ENCODE measurements around the gene CLDN15. TPM values are rescaled to one million over a fixed set of nuclear protein-coding genes. Genes with fewer than 3 reads are reported as not detected.
"Not testable (repeated sequence)": the region's sequence is repeated elsewhere in the genome, so short reads cannot be mapped to it uniquely, and the experiment has no call there.

CLDN15 gene, protein sequence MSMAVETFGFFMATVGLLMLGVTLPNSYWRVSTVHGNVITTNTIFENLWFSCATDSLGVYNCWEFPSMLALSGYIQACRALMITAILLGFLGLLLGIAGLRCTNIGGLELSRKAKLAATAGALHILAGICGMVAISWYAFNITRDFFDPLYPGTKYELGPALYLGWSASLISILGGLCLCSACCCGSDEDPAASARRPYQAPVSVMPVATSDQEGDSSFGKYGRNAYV
- total RNA-seq = 18.2 and 19.4 TPM in 2 replicates

DNA sequence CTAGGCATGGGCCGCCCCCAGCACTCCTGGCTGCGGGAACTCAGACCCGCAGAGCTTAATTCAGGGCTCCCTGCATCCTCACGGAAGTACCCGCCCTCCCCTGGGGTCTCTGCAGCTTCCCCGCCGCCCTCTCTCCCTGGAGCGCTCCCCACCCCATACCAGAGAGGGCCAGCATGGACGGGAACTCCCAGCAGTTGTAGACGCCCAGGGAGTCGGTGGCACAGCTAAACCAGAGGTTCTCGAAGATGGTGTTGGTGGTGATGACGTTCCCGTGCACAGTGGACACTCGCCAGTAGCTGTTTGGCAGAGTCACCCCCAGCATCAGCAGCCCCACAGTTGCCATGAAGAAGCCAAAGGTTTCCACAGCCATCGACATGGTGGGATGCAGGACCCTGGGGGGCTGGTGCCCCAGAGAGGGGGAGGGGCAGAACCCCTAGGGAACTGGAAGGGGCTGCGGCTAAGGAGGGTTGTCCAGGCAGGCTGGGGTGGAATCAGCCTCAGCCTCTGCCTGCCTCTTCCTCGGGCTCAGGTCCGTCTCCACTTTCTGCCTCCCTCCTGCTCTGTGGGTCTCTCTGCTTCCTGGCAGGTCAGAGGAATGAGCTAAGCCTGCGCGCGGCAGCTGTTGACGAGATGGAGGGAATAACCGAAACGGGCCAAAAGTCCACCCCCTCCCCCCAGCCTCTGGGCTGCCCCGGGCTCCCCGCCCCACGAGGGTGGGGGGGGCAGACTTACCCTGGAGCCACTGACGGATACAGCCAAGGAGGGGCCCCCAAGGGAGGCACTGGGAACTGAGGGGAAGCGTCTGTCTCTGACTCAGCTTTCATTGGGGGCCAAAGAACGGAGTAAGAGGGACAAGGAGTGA lies at the start of gene CLDN15:
CLDN15 (minus strand) TSS at position 597 of the 862 bp plus-strand sequence; CDS start at position 376, 221 bp downstream.
- H3K27me3 Mint-ChIP-seq (ENCODE audit: low read depth) = no peaks in the 10 kb centered on the region
- no peak for DNase-seq (ENCODE audit: low spot score)
- no peak within 1 kb of the TSS for H3K27ac Mint-ChIP-seq
- intact Hi-C loops (cut with micrococcal nuclease) = no loop called here
- H3K4me1 Mint-ChIP-seq (ENCODE audit: low read depth) = no peaks in the 10 kb centered on the region
- H3K36me3 Mint-ChIP-seq (ENCODE audit: low read depth) = peaks cover 13% of the 10 kb centered on the region
- H3K9me3 Mint-ChIP-seq = no peaks in the 10 kb centered on the region
- H3K4me3 Mint-ChIP-seq (ENCODE audit: low read depth) = no peak within 1 kb of the TSS

DNA sequence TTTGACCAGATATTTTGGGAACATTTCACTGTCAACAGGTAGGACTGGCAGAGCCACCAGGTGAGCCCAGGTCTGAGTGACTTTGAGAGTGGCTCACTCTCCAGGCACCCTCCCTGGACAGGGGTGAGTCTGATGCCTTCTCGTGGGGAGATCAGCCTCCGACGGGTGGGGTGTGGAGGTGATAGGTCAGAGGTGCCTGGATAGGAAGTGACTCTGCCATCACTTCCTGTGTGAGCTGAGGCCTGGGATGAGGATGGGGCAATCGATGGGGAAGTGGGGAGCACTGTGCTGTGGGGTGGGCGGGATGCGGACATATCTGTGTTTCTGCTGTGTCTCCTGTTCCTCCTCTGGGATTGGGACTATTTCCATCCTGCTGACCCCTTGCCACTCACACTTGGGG lies 49.4 kb upstream of the CLDN15 start:
- Mint-ChIP-seq H3K9me3 (no peaks in the 10 kb centered on the region), H3K4me3 (ENCODE audit: low read depth) (no peak overlapping the region), H3K4me1 (ENCODE audit: low read depth) (peaks cover 4% of the 10 kb centered on the region), H3K36me3 (ENCODE audit: low read depth) (no peaks in the 10 kb centered on the region), H3K27me3 (ENCODE audit: low read depth) (peaks cover 7% of the 10 kb centered on the region), H3K27ac (no peak overlapping the region)
- DNase-seq (ENCODE audit: low spot score) = no peak
- intact Hi-C loops (cut with micrococcal nuclease) = loop anchor here (10.0 kb wide), 1 partner anchor 142 kb away; no protein-coding TSS in a partner anchor

DNA sequence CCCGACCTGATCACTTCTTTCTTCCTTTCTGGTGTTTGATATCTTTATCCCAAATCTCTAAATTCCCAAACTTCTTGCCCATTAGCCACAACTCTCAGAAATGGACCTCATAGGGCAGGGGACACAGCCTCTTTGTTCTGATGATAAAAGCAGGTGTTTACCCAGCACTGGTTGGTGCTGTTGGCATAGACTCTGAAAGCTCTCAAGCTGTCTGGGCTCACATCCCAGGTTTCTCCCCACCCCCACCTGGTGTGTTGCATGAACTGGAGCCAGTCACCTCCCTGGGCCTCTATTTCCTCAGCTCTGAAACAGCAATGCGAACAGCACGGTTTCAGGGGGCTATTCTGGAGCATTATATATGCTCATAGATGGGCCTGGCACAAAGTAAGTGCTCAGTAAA lies 48.3 kb upstream of the CLDN15 start:
- H3K27ac Mint-ChIP-seq; DNase-seq (ENCODE audit: low spot score); H3K27me3 Mint-ChIP-seq (ENCODE audit: low read depth); H3K36me3 Mint-ChIP-seq (ENCODE audit: low read depth); H3K9me3 Mint-ChIP-seq; H3K4me3 Mint-ChIP-seq (ENCODE audit: low read depth); H3K4me1 Mint-ChIP-seq (ENCODE audit: low read depth): not testable (repeated sequence)
- intact Hi-C loops (cut with micrococcal nuclease) = loop anchor here (10.0 kb wide), 1 partner anchor 141 kb away; no protein-coding TSS in a partner anchor

DNA sequence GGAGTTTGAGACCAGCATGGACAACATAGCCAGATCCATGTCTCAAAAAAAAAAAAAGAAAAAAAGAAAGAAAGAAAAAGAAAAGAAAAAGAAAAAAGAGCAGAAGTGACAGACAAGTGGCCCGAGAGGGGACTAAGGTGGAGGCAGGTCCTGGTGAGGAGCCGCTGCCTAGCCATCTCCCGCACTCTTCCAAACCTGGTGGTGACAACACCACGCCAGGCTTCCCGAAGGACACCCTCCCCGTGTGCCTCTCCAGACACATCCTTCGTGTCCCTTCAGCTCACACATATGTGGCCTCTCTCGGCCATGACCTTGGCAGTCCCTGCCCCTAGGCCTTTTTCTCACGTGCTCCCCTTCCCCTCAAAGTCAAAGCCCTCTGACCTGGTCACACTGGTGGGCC lies 47.6 kb upstream of the CLDN15 start:
- H3K36me3 Mint-ChIP-seq (ENCODE audit: low read depth) = no peaks in the 10 kb centered on the region
- no peak overlapping the region for H3K4me3 Mint-ChIP-seq (ENCODE audit: low read depth)
- no peak overlapping the region for H3K27ac Mint-ChIP-seq
- intact Hi-C loops (cut with micrococcal nuclease) = loop anchor here (10.0 kb wide), 1 partner anchor 140 kb away; no protein-coding TSS in a partner anchor
- peaks cover 3% of the 10 kb centered on the region for H3K27me3 Mint-ChIP-seq (ENCODE audit: low read depth)
- no peak for DNase-seq (ENCODE audit: low spot score)
- peaks cover 4% of the 10 kb centered on the region for H3K4me1 Mint-ChIP-seq (ENCODE audit: low read depth)
- H3K9me3 Mint-ChIP-seq = no peaks in the 10 kb centered on the region

DNA sequence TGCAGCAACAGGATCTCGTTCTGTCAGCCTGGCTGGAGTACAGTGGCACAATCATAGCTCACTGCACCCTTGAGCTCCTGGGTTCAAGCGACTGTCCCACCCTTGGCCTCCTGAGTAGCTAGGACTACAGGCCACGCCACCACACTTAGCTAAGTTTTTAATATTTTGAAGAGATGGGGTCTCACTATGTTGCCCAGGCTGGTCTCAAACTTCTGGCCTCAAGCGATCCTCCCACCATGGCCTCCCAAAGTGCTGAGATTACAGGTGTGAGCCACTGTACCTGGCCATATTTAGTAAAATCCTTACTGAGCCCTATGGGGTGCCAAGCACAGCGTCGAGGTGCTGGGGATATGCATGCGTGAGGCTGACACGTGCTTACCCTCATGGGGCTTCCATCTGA lies 43.3 kb upstream of the CLDN15 start:
- H3K4me3 Mint-ChIP-seq (ENCODE audit: low read depth); H3K27me3 Mint-ChIP-seq (ENCODE audit: low read depth); DNase-seq (ENCODE audit: low spot score); H3K36me3 Mint-ChIP-seq (ENCODE audit: low read depth); H3K9me3 Mint-ChIP-seq; H3K27ac Mint-ChIP-seq; H3K4me1 Mint-ChIP-seq (ENCODE audit: low read depth): not testable (repeated sequence)
- intact Hi-C loops (cut with micrococcal nuclease) = loop anchor here (10.0 kb wide), 1 partner anchor 136 kb away; no protein-coding TSS in a partner anchor

DNA sequence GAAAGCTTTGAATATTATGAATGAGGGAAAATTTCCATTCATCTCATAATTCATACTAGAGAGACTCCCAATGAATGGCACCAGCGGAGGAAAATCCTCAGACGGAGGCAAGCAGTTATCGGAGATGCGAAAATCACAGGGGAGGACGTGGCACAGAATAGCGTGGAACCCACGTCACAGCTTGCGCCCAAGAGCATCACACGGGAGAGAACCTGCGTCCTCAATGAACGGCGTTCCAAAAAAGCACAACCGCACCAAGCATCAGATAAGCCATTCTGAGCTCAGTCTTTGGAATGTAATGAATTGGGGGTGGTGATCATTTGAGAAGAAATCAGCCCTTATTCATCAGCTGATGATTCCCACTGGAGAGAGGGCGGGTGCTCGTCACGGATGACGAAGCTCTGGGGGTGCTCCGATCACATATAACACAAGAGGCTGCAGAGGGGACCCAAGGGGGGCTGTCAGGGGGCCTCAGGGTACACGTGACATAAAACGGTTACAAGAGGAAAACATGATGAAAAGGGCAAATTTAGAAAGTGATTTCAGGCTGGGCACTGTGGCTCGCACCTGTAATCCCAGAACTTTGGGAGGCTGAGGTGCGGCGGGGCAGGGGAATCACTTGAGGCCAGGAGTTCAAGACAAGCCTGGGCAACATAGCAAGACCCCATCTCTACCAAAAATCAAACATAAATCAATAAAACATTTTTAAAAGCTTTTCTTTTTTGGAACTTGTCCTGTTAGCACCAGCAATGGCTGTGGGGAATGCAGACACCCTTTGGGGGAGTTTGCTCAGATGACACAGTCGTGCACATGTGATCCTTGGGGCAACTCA lies 41.1 kb upstream of the CLDN15 start:
- H3K4me3 Mint-ChIP-seq (ENCODE audit: low read depth) = no peak overlapping the region
- no peaks in the 10 kb centered on the region for H3K36me3 Mint-ChIP-seq (ENCODE audit: low read depth)
- no peaks in the 10 kb centered on the region for H3K4me1 Mint-ChIP-seq (ENCODE audit: low read depth)
- no peak overlapping the region for H3K27ac Mint-ChIP-seq
- H3K27me3 Mint-ChIP-seq (ENCODE audit: low read depth) = no peaks in the 10 kb centered on the region
- no peaks in the 10 kb centered on the region for H3K9me3 Mint-ChIP-seq
- intact Hi-C loops (cut with micrococcal nuclease) = no loop called here
- DNase-seq (ENCODE audit: low spot score) = no peak

DNA sequence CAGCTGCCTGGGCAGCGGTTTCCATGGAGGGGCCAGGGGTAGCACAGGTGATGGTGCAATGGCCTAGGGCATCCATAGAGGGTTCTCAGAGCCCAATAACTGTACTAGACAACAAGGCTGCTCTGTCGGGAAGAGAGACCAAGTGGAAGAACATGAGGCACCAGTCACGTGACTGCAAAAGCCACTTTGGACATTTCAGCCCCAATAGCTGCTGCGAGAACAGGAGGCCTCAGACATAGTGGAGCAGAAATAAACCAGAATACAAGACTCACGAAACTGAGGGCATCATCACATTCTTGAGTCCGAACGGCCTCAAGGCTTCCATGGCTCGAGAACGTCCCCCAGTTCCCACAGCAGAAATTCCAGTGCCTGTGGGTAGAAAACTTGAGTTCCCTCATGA lies 39.6 kb upstream of the CLDN15 start:
- Mint-ChIP-seq H3K27ac (no peak overlapping the region), H3K4me1 (ENCODE audit: low read depth) (no peaks in the 10 kb centered on the region), H3K4me3 (ENCODE audit: low read depth) (no peak overlapping the region), H3K36me3 (ENCODE audit: low read depth) (no peaks in the 10 kb centered on the region), H3K27me3 (ENCODE audit: low read depth) (peaks cover 3% of the 10 kb centered on the region), H3K9me3 (no peaks in the 10 kb centered on the region)
- intact Hi-C loops (cut with micrococcal nuclease) = no loop called here
- DNase-seq (ENCODE audit: low spot score) = no peak

DNA sequence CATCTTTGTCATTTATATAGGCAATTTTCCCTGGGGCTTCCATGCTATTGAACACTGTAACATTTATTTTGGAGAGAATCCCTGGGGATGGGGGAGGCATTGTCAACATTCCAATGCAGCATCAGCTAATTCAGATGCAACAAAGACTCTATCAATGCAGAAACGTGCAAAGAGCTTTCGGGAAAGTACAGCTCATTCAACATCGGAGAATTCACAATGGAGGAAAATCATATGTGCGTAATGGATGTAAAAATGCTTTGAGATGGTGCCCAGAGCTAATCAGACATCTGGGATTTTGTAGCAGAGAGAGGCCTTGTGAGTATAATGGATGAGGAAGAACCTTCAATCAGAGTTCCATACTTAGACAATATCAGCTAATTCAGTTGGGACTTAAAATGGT lies 35.6 kb upstream of the CLDN15 start:
- H3K27me3 Mint-ChIP-seq (ENCODE audit: low read depth) = peaks cover 3% of the 10 kb centered on the region
- H3K9me3 Mint-ChIP-seq = no peaks in the 10 kb centered on the region
- H3K4me3 Mint-ChIP-seq (ENCODE audit: low read depth) = no peak overlapping the region
- intact Hi-C loops (cut with micrococcal nuclease) = no loop called here
- no peak overlapping the region for H3K27ac Mint-ChIP-seq
- H3K36me3 Mint-ChIP-seq (ENCODE audit: low read depth) = no peaks in the 10 kb centered on the region
- no peaks in the 10 kb centered on the region for H3K4me1 Mint-ChIP-seq (ENCODE audit: low read depth)
- no peak for DNase-seq (ENCODE audit: low spot score)

DNA sequence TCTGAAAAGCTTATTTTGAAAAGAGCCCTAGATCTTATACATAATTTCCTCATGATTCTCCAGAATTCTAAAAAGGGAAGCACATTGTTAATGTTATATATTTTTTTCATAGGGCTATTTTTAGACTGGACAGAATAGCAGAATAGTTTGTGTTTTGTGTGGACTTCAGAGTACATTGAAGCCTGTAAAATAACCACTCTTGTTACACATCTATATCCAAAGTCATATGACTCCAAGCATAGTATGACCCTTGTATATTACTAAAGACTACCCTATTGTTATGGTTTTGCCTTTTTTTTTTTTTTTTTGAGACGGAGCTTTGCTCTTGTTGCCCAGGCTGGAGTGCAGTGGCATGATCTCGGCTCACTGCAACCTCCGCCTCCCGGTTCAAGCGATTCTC lies 33.4 kb upstream of the CLDN15 start:
- intact Hi-C loops (cut with micrococcal nuclease) = no loop called here
- peaks cover 3% of the 10 kb centered on the region for H3K27me3 Mint-ChIP-seq (ENCODE audit: low read depth)

DNA sequence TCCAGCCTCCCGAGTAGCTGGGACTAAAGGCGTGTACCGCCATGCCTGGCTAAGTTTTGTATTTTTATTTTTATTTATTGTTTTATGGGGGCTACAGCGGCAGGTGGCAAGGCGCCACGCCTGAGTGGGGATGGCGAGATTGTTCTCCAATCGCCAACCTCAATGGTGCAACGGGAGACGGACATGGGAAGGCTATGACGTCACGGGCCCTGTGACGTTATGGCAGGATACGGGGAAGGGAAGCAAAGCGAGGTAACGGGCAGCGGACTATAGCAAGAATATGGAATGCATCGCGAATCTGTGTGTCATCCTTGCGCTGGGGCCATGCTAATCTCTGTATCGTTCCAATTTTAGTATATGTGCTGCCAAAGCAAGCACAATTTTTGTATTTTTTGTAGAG lies 32.1 kb upstream of the CLDN15 start:
- Mint-ChIP-seq H3K27me3 (ENCODE audit: low read depth) (peaks cover 3% of the 10 kb centered on the region), H3K9me3 (no peaks in the 10 kb centered on the region), H3K36me3 (ENCODE audit: low read depth) (no peaks in the 10 kb centered on the region), H3K4me3 (ENCODE audit: low read depth) (no peak overlapping the region), H3K27ac (no peak overlapping the region), H3K4me1 (ENCODE audit: low read depth) (no peaks in the 10 kb centered on the region)
- DNase-seq (ENCODE audit: low spot score) = no peak
- intact Hi-C loops (cut with micrococcal nuclease) = no loop called here

More for the DNA sequence above, 33.4 kb upstream of the CLDN15 start:
- DNase-seq (ENCODE audit: low spot score) = no peak
- no peaks in the 10 kb centered on the region for H3K9me3 Mint-ChIP-seq
- no peak overlapping the region for H3K4me3 Mint-ChIP-seq (ENCODE audit: low read depth)
- no peak overlapping the region for H3K27ac Mint-ChIP-seq
- H3K36me3 Mint-ChIP-seq (ENCODE audit: low read depth) = no peaks in the 10 kb centered on the region
- no peaks in the 10 kb centered on the region for H3K4me1 Mint-ChIP-seq (ENCODE audit: low read depth)

DNA sequence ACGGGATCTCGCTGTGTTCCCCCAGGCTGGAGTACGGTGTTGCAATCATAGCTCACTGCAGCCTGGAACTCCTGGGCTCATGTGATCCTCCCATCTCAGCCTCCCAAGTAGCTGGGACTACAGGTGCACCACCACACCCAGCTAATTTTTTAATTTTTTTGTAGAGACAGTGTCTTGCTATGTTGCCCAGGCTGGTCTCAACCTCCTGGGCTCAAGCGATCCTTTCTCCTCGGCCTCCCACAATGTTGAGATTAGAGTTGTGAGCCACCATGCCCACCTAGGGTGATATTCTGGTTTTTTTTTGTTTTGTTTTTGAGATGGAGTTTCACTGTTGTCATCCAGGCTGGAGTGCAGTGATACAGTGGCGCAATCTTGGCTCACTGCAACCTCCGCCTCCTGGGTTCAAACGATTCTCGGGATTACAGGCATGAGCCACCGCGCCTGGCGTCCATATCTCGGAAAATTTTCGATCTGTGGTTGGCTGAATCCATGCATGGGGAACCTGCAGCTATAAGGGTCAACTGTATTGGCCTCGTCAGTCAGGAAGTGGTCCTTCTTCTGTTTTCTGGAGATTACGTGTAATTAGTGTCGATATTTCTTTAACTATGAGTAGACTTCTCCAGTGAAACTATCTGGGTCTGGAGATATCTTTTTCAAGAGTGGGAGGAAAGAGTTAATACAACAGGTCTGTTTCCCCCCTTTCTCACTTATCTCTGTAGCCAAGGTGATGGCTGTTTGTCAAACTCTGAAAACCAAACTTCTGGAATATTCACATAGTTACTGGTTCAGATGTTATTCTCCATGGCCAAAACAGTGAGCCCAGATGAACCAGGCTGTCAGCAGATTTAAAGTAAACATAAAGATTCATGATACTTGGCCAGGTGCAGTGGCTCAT lies 28.3 kb upstream of the CLDN15 start:
- Mint-ChIP-seq H3K4me3 (ENCODE audit: low read depth) (no peak overlapping the region), H3K4me1 (ENCODE audit: low read depth) (no peaks in the 10 kb centered on the region), H3K27me3 (ENCODE audit: low read depth) (peaks cover 4% of the 10 kb centered on the region), H3K36me3 (ENCODE audit: low read depth) (no peaks in the 10 kb centered on the region), H3K9me3 (no peaks in the 10 kb centered on the region), H3K27ac (no peak overlapping the region)
- intact Hi-C loops (cut with micrococcal nuclease) = no loop called here
- no peak for DNase-seq (ENCODE audit: low spot score)

DNA sequence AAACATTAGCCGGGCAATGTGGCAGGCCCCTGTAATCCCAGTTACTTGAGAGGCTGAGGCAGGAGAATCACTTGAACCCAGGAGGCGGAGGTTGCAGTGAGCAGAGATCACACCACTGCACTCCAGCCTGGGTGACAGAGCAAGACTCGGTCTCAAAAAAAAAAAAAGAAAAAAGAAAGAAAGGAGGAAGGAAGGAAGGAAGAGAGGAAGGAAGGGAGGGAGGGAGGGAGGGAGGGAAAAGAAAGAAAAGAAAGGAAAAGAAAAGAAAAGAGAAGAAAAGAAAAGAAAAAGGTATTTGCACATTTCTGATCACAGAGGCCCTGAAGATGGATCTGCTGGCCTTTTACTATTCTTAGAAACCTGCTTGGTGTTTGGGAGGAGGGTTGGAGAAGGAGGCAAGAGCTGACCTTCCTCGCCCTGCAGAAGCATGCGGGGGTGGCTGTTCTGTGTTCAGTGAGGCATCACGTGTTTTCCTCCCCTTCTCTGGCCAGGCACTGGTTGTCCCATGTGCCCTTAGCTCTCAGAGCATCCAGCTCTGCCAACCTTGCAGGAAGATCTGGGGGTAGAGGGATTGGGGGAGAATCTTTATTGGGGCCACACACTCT lies 26.6 kb upstream of the CLDN15 start:
- intact Hi-C loops (cut with micrococcal nuclease); H3K36me3 Mint-ChIP-seq (ENCODE audit: low read depth); H3K4me1 Mint-ChIP-seq (ENCODE audit: low read depth); H3K27ac Mint-ChIP-seq; H3K4me3 Mint-ChIP-seq (ENCODE audit: low read depth); DNase-seq (ENCODE audit: low spot score); H3K27me3 Mint-ChIP-seq (ENCODE audit: low read depth); H3K9me3 Mint-ChIP-seq: not testable (repeated sequence)
